HCT116 (cell line): ENCODE measurements around the gene RBM43. TPM values are rescaled to one million over a fixed set of nuclear protein-coding genes. Genes with fewer than 3 reads are reported as not detected.

Source experiments
- ATAC-seq: fragments of 200-7000 bp; cut with Tn5 transposase; 2 replicates; pipeline ENCODE4 v1.9.1; 2020; ENCODE audit warnings: mild to moderate bottlenecking, moderate library complexity
- BruUV-seq: library from RNA; stranded (reverse); fragments of 400-500 nt; replicated peaks from 2 replicates; lab custom pipeline; 2021; lab: Mats Ljungman, UMichigan
- CTCF ChIA-PET: fragments of 300-600 bp; sonication (Branson Sonifier 250); formaldehyde crosslinking; loops from one replicate; lab custom pipeline; 2021; ENCODE audit warnings: antibody characterized with exemption; lab: Charles Lee
- POLR2A ChIA-PET: fragments of 300-600, 350-600 bp; sonication (Branson Sonifier 250); formaldehyde crosslinking; loops from one replicate; lab custom pipeline; 2021; ENCODE audit warnings: antibody characterized with exemption; lab: Charles Lee
- RAD21 ChIA-PET, 2 experiments: fragments of 300-600 bp; sonication (Branson Sonifier 250); formaldehyde crosslinking; loops; one replicate each; lab custom pipeline; 2023; ENCODE audit warnings: low total read pairs in 2 of 2; ENCODE audit not compliant: uncharacterized antibody in 2 of 2, unreplicated experiment in 2 of 2, low non-redundant PET in 1 of 2; lab: Charles Lee
- DNase-seq: peaks from one replicate; pipeline ENCODE4 v3.0.0-alpha.2; 2010; ENCODE audit warnings: low read depth, low spot score
- H2AFZ ChIP-seq: fragments of 200-600 bp; shearing (Covaris generic), sonication (generic); 2 replicates; pipeline ENCODE4 v1.6.1; 2017; ENCODE audit warnings: low read depth, mixed run types, mixed read lengths, antibody characterized with exemption, low read length; ENCODE audit not compliant: poor library complexity, severe bottlenecking
- H3K27ac ChIP-seq: 2 replicates; pipeline ENCODE4 v1.5.1; 2012; ENCODE audit warnings: low read depth, low read length
- H3K27me3 ChIP-seq: fragments of 200-600 bp; sonication (generic); 2 replicates; pipeline ENCODE4 v1.6.1; 2016; ENCODE audit warnings: mixed run types, low read length, mixed read lengths; ENCODE audit not compliant: insufficient read depth
- H3K36me3 ChIP-seq, 2 experiments: fragments of 200-500 bp in 1 of 2; fragments of 200-600 bp in 1 of 2; sonication (Bioruptor generic) in 1 of 2; sonication (generic) in 1 of 2; 2 replicates each; pipeline versions ENCODE4 v1.5.1 to v1.6.1; 2014 to 2016; ENCODE audit warnings: low read length in 2 of 2, inconsistent platforms in 1 of 2, mixed read lengths in 1 of 2, mixed run types in 1 of 2; ENCODE audit not compliant: insufficient read depth in 2 of 2, control insufficient read depth in 1 of 2
- H3K4me1 ChIP-seq, 2 experiments: fragments of 200-600 bp in 1 of 2; sonication (generic) in 1 of 2; 2 replicates each; pipeline versions ENCODE4 v1.5.1 to v1.6.1; 2012 to 2017; ENCODE audit warnings: low read length in 2 of 2, inconsistent platforms in 1 of 2, mild to moderate bottlenecking in 1 of 2, mixed read lengths in 1 of 2, mixed run types in 1 of 2, moderate library complexity in 1 of 2; ENCODE audit not compliant: insufficient read depth in 2 of 2, control insufficient read depth in 1 of 2
- H3K4me2 ChIP-seq: fragments of 200-600 bp; sonication (generic); 2 replicates; pipeline ENCODE4 v1.6.1; 2017; ENCODE audit warnings: mixed run types, low read length, mixed read lengths
- H3K4me3 ChIP-seq, 2 experiments: fragments of 200-600 bp in 1 of 2; sonication (generic) in 1 of 2; replicated peaks in 1 of 2; 2 replicates each; pipeline ENCODE4 v1.5.1; 2011 to 2016; ENCODE audit warnings: low read length in 2 of 2, control low read depth in 1 of 2, low read depth in 1 of 2, mild to moderate bottlenecking in 1 of 2, mixed read lengths in 1 of 2, mixed run types in 1 of 2
- H3K79me2 ChIP-seq: fragments of 200-600 bp; sonication (generic); 2 replicates; pipeline ENCODE4 v1.6.1; 2017; ENCODE audit warnings: mild to moderate bottlenecking, mixed run types, low read length, moderate library complexity, mixed read lengths; ENCODE audit not compliant: insufficient read depth
- H3K9ac ChIP-seq: fragments of 200-600 bp; sonication (generic); 2 replicates; pipeline ENCODE4 v1.6.1; 2016; ENCODE audit warnings: low read length, mixed read lengths
- H3K9me2 ChIP-seq: fragments of 200-600 bp; sonication (generic), shearing (Covaris generic); 2 replicates; pipeline ENCODE4 v1.6.1; 2017; ENCODE audit warnings: mixed run types, mild to moderate bottlenecking, moderate library complexity; ENCODE audit not compliant: insufficient read depth
- H3K9me3 ChIP-seq, 2 experiments: fragments of 200-500 bp in 1 of 2; fragments of 200-600 bp in 1 of 2; sonication (Bioruptor generic) in 1 of 2; sonication (generic) in 1 of 2; 2 replicates each; pipeline ENCODE4 v1.6.1; 2014 to 2017; ENCODE audit warnings: low read length in 2 of 2, mixed read lengths in 2 of 2, inconsistent platforms in 1 of 2, low read depth in 1 of 2, mild to moderate bottlenecking in 1 of 2, mixed run types in 1 of 2, moderate library complexity in 1 of 2; ENCODE audit not compliant: control insufficient read depth in 1 of 2, insufficient read depth in 1 of 2
- H4K20me1 ChIP-seq: fragments of 200-600 bp; sonication (generic), shearing (Covaris generic); 2 replicates; pipeline ENCODE4 v1.6.1; 2017; ENCODE audit warnings: mixed run types, mild to moderate bottlenecking, moderate library complexity; ENCODE audit not compliant: insufficient read depth
- ATF3 ChIP-seq: IDR thresholded peaks from 2 replicates; pipeline ENCODE4 v1.6.1; 2012
- CBX3 ChIP-seq: IDR thresholded peaks from 2 replicates; pipeline ENCODE4 v1.6.1; 2012; ENCODE audit warnings: low read depth
- EGR1 ChIP-seq: IDR thresholded peaks from 2 replicates; pipeline ENCODE4 v1.6.1; 2012; ENCODE audit warnings: low read depth
- ELF1 ChIP-seq: IDR thresholded peaks from 2 replicates; pipeline ENCODE4 v1.6.1; 2012; ENCODE audit warnings: low read depth, borderline replicate concordance
- EZH2 ChIP-seq: fragments of 200-600 bp; sonication (generic); IDR thresholded peaks from 2 replicates; pipeline ENCODE4 v1.6.1; 2017; ENCODE audit warnings: antibody characterized with exemption, mixed run types
- EZH2phosphoT487 ChIP-seq: fragments of 200-600 bp; IDR thresholded peaks from 2 replicates; pipeline ENCODE4 v1.6.1; 2018; ENCODE audit warnings: antibody characterized with exemption, borderline replicate concordance
- FOSL1 ChIP-seq: IDR thresholded peaks from 2 replicates; pipeline ENCODE4 v1.6.1; 2012; ENCODE audit warnings: low read depth
- JUND ChIP-seq: IDR thresholded peaks from 2 replicates; pipeline ENCODE4 v1.6.1; 2012
- POLR2A ChIP-seq: IDR thresholded peaks from 2 replicates; pipeline ENCODE4 v1.7.0; 2011; ENCODE audit warnings: borderline replicate concordance; ENCODE audit not compliant: insufficient read depth, insufficient read length; ENCODE audit errors: extremely low read depth
- POLR2AphosphoS5 ChIP-seq: IDR thresholded peaks from 2 replicates; pipeline ENCODE4 v1.6.1; 2011; ENCODE audit warnings: mild to moderate bottlenecking, low read depth, low read length, moderate library complexity
- RAD21 ChIP-seq: IDR thresholded peaks from 2 replicates; pipeline ENCODE4 v1.6.1; 2012; ENCODE audit warnings: low read depth, mild to moderate bottlenecking
- SIN3A ChIP-seq: IDR thresholded peaks from 2 replicates; pipeline ENCODE4 v1.6.1; 2012; ENCODE audit warnings: low read depth
- TCF7L2 ChIP-seq: IDR thresholded peaks from 2 replicates; pipeline ENCODE4 v1.7.0; 2011; ENCODE audit warnings: borderline replicate concordance, inconsistent platforms; ENCODE audit not compliant: insufficient read depth, insufficient read length; ENCODE audit errors: extremely low read depth
- ZBTB33 ChIP-seq: IDR thresholded peaks from 2 replicates; pipeline ENCODE4 v1.6.1; 2011; ENCODE audit warnings: mild to moderate bottlenecking, low read length, moderate library complexity; ENCODE audit not compliant: insufficient replicate concordance; ENCODE audit errors: extremely low read depth
- ZFX ChIP-seq: fragments of 450-650 bp; IDR thresholded peaks from 2 replicates; pipeline ENCODE4 v1.6.1; 2017
- ZNF274 ChIP-seq: fragments of 200-500 bp; sonication (Bioruptor generic); IDR thresholded peaks from 2 replicates; pipeline ENCODE4 v1.6.1; 2014; ENCODE audit warnings: mild to moderate bottlenecking, low read depth, low read length, inconsistent platforms
- intact Hi-C: fragments of 100-400 bp; cut with micrococcal nuclease; formaldehyde crosslinking; loops from 2 replicates; pipeline ENCODE4 v1.10.0; 2022
- total RNA-seq: library from RNA; stranded (reverse); gene quantifications from one replicate; pipeline ENCODE4 v1.2.1, GENCODE V29; 2021; ENCODE audit not compliant: unreplicated experiment
- TF ChIP-seq, protein P1 (sequence below), 3 experiments: fragments of 200-600 bp in 1 of 3; sonication (generic) in 1 of 3; IDR thresholded peaks in 2 of 3; conservative IDR thresholded peaks in 1 of 3; 2 replicates each; pipeline ENCODE4 v1.5.1; 2012 to 2017; ENCODE audit warnings: low read depth in 2 of 3, low read length in 2 of 3, antibody characterized with exemption in 1 of 3, borderline replicate concordance in 1 of 3, control low read depth in 1 of 3, mild to moderate bottlenecking in 1 of 3, mixed read lengths in 1 of 3, mixed run types in 1 of 3, moderate library complexity in 1 of 3; ENCODE audit not compliant: insufficient read depth in 1 of 3

RBM43 gene
- total RNA-seq, 1 experiment from 2014 or later = 3.3 TPM

GRCh38 chr2:151260573-151261230 is 961 bp downstream of the RBM43 start:
- ChIA-PET POLR2A (no interaction called here), CTCF (interaction anchor here (1.0 kb wide), 1 partner anchor 22 kb away, joined by 3 read pairs; no protein-coding TSS in a partner anchor), RAD21 (no interaction called here)
- TF ChIP-seq JUND (0 out of 2 replicates have a peak, but pooled peaks have one; percentile 11), ZFX (no peak), RAD21 (no peak)
- ATAC-seq = no peak
- Histone ChIP-seq H3K9ac (peak overlapping the region; percentile 71), H3K4me1 (peaks cover 7 to 18% of the 10 kb centered on the region in 2 experiments), H3K4me2 (peak overlapping the region; percentile 87), H3K4me3 (peak overlapping the region; percentile 61 to 76), H3K9me2 (no peaks in the 10 kb centered on the region), H3K79me2 (no peaks in the 10 kb centered on the region), H3K27ac (peak overlapping the region; percentile 83), H3K36me3 (no peaks in the 10 kb centered on the region), H3K27me3 (no peaks in the 10 kb centered on the region), H3K9me3 (no peaks in the 10 kb centered on the region), H2AFZ (peak overlapping the region; percentile 47), H4K20me1 (no peaks in the 10 kb centered on the region)
- no peak for DNase-seq
- intact Hi-C loops = loop anchor here (10.0 kb wide), 1 partner anchor 144 kb away; the partner anchor contains the start of gene RIF1
- BruUV-seq = TSS peak; percentile 68

DNA sequence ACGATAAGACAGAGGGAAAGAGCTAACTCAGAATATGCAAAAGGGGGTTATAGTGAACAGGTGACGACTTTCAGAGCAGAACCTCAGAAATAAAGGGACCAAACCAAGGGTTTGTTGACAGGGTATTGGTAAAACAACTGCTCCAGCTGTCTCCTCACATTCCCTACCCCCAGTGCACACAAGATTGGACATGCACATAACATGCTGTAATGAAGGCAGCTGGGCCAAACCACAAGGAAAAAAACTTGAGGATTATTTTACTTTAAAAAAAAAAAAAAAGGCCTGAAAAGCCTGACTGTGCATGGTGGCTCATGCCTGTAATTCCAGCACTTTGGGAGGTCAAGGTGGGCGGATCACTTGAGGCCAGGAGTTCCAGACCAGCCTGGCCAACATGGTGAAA is 3.5 kb downstream of the RBM43 start:
- ChIA-PET RAD21 (no interaction called here), CTCF (no interaction called here), POLR2A (interaction anchor here (0.5 kb wide), 1 partner anchor 157 kb away, joined by 3 read pairs; no protein-coding TSS in a partner anchor)
- Histone ChIP-seq H2AFZ (no peak overlapping the region), H3K79me2 (no peaks in the 10 kb centered on the region), H3K36me3 (no peaks in the 10 kb centered on the region), H3K4me3 (no peak overlapping the region), H3K9ac (no peak overlapping the region), H3K4me1 (peaks cover 7 to 18% of the 10 kb centered on the region in 2 experiments), H3K27ac (no peak overlapping the region), H3K27me3 (no peaks in the 10 kb centered on the region), H4K20me1 (no peaks in the 10 kb centered on the region), H3K4me2 (no peak overlapping the region), H3K9me2 (no peaks in the 10 kb centered on the region), H3K9me3 (no peaks in the 10 kb centered on the region)
- DNase-seq (no peak), ATAC-seq (no peak)
- intact Hi-C loops = no loop called here
- no TSS peak for BruUV-seq
- TF ChIP-seq SIN3A (no peak), CBX3 (no peak), ATF3 (no peak), EGR1 (no peak), EZH2phosphoT487 (no peak), ELF1 (no peak), ZBTB33 (no peak), TCF7L2 (no peak), POLR2AphosphoS5 (no peak), POLR2A (no peak), ZNF274 (no peak), EZH2 (no peak), RAD21 (no peak), FOSL1 (no peak)
- TF ChIP-seq, protein P1, sequence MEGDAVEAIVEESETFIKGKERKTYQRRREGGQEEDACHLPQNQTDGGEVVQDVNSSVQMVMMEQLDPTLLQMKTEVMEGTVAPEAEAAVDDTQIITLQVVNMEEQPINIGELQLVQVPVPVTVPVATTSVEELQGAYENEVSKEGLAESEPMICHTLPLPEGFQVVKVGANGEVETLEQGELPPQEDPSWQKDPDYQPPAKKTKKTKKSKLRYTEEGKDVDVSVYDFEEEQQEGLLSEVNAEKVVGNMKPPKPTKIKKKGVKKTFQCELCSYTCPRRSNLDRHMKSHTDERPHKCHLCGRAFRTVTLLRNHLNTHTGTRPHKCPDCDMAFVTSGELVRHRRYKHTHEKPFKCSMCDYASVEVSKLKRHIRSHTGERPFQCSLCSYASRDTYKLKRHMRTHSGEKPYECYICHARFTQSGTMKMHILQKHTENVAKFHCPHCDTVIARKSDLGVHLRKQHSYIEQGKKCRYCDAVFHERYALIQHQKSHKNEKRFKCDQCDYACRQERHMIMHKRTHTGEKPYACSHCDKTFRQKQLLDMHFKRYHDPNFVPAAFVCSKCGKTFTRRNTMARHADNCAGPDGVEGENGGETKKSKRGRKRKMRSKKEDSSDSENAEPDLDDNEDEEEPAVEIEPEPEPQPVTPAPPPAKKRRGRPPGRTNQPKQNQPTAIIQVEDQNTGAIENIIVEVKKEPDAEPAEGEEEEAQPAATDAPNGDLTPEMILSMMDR (IDR thresholded peaks at IDR 0.05 in 2 of 3, conservative IDR thresholded peaks at IDR 0.05 in 1 of 3; ENCODE audit: borderline replicate concordance in 1 of 3, insufficient read depth in 1 of 3, low read depth in 2 of 3, low read length in 2 of 3) = no peak
